GM23248 (cell line): Measurements from ENCODE around the gene MGAT5.

Experiments
- EZH2 ChIP-seq: fragments of 200-600 bp; sonication (generic); IDR thresholded peaks from 2 replicates; pipeline ENCODE4 v1.6.1; 2018; ENCODE audit warnings: antibody characterized with exemption, mild to moderate bottlenecking; ENCODE audit not compliant: insufficient read depth, poor library complexity, severe bottlenecking
- EZH2phosphoT487 ChIP-seq: fragments of 200-600 bp; sonication (generic); IDR thresholded peaks from 2 replicates; pipeline ENCODE4 v1.6.1; 2018; ENCODE audit warnings: antibody characterized with exemption, moderate library complexity, mild to moderate bottlenecking, low read depth; ENCODE audit not compliant: insufficient read depth

DNA sequence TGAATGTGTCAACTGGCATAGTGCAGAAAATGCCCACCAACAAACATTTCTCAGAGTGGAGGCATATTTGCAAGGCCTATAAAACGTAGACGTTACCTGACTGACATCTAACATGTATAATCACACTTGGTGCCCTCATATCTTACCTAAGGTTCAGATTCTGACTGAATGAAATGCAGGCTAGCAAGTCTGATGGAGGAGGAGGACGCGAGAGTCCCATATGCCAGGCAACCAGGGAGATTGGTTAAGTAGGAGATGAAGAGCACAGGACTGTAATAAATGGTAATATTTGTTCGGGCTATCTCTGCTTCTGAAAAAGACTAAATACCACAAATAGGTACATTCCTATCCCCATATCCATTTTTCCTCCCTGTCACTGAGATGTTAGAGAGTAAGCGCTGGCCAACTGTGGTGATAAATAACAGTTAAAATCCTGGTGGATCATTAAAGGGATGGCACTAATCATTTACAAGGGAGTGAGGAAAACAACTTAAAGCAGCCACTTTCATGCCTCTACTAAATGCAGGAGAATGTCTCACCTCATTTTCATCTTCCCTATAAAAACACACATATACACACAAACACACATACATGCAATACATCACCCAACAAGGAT is 247.7 kb downstream of the MGAT5 start:
- no peak for TF ChIP-seq EZH2
- no peak for TF ChIP-seq EZH2phosphoT487
